K562 (cell line): ENCODE data around the gene ABCA3. TPM values are rescaled to one million over a fixed set of nuclear protein-coding genes. Genes with fewer than 3 reads are reported as not detected.
A peak's percentile ranks its signal among the peaks of the same experiment; 100 is the strongest.

ENCODE experiments used
- ATAC-seq: fragments of 200-7000 bp; cut with Tn5 transposase; 3 replicates; pipeline ENCODE4 v1.9.1; 2020; ENCODE audit warnings: moderate library complexity
- BruUV-seq: library from RNA; stranded (reverse); fragments of 400-500 nt; replicated peaks from 2 replicates; lab custom pipeline; 2021; lab: Mats Ljungman, UMichigan
- CTCF ChIA-PET: fragments of 300-600 bp; formaldehyde crosslinking; extraction: SDS; loops from one replicate; lab custom pipeline; 2021; ENCODE audit warnings: low intra/inter-chr PET ratio; lab: Yijun Ruan, JAX
- POLR2A ChIA-PET: fragments of 300-600, 350-650 bp; sonication (Branson Sonifier 250); formaldehyde crosslinking; extraction: SDS; loops from one replicate; lab custom pipeline; 2021; ENCODE audit warnings: antibody characterized with exemption, inconsistent platforms; lab: Yijun Ruan, JAX
- DNase-seq, 4 experiments: peaks; one replicate each; pipeline versions ENCODE4 v3.0.0 to v3.0.0-alpha.2; 2011 to 2018; ENCODE audit warnings: low spot score in 3 of 4, mixed read lengths in 3 of 4; ENCODE audit errors: extremely low read depth in 1 of 4
- FAIRE-seq: peaks from 2 replicates; lab custom pipeline; 2011; peaks lifted over from hg19 to GRCh38; lab: Jason Lieb, UNC
- H2AFZ ChIP-seq: 2 replicates; pipeline ENCODE4 v1.6.0; 2011; ENCODE audit warnings: low read depth, low read length, control low read depth, inconsistent platforms
- H3K27ac ChIP-seq: fragments of 200-600 bp; 3 replicates; pipeline ENCODE4 v1.8.0; 2011; ENCODE audit warnings: low read depth, mild to moderate bottlenecking, control low read depth, inconsistent platforms, low read length, moderate library complexity, mixed read lengths; ENCODE audit errors: extremely low read depth
- H3K27me3 ChIP-seq, 2 experiments: fragments of 300-600 bp in 1 of 2; 2 replicates in 1 of 2; 3 replicates in 1 of 2; pipeline versions ENCODE4 v1.6.0 to v1.8.0; 2011; ENCODE audit warnings: inconsistent platforms in 2 of 2, low read length in 2 of 2, mild to moderate bottlenecking in 1 of 2, mixed read lengths in 1 of 2, moderate library complexity in 1 of 2; ENCODE audit not compliant: control insufficient read depth in 2 of 2, insufficient read depth in 2 of 2
- H3K36me3 ChIP-seq: fragments of 300-600 bp; 3 replicates; pipeline ENCODE4 v1.8.0; 2011; ENCODE audit warnings: mild to moderate bottlenecking, low read length, inconsistent platforms; ENCODE audit not compliant: control insufficient read depth, insufficient read depth
- H3K4me1 ChIP-seq, 2 experiments: fragments of 200-600 bp in 1 of 2; replicated peaks in 1 of 2; 2 replicates in 1 of 2; 3 replicates in 1 of 2; pipeline versions ENCODE4 v1.5.1 to v1.8.0; 2011; ENCODE audit warnings: inconsistent platforms in 2 of 2, low read length in 2 of 2, mild to moderate bottlenecking in 1 of 2, mixed read lengths in 1 of 2, moderate library complexity in 1 of 2; ENCODE audit not compliant: control insufficient read depth in 2 of 2, insufficient read depth in 2 of 2
- H3K4me2 ChIP-seq: 2 replicates; pipeline ENCODE4 v1.6.1; 2011; ENCODE audit warnings: low read length, control low read depth, inconsistent platforms, mixed read lengths; ENCODE audit not compliant: insufficient read depth
- H3K4me3 ChIP-seq: fragments of 200-600 bp; sonication (generic), shearing (Covaris generic); 2 replicates; pipeline ENCODE4 v1.5.1; 2016; ENCODE audit warnings: control low read depth, inconsistent platforms
- H3K79me2 ChIP-seq: fragments of 200-600 bp; 3 replicates; pipeline ENCODE4 v1.8.0; 2011; ENCODE audit warnings: low read length, inconsistent platforms; ENCODE audit not compliant: control insufficient read depth, insufficient read depth
- H3K9ac ChIP-seq, 2 experiments: 2 replicates each; pipeline versions ENCODE4 v1.6.0 to v1.6.1; 2011; ENCODE audit warnings: low read depth in 2 of 2, low read length in 2 of 2, control low read depth in 1 of 2, inconsistent platforms in 1 of 2, mild to moderate bottlenecking in 1 of 2, mixed read lengths in 1 of 2; ENCODE audit not compliant: insufficient read depth in 1 of 2
- H3K9me1 ChIP-seq: one replicate; pipeline ENCODE4 v1.6.0; 2011; ENCODE audit warnings: inconsistent platforms, mild to moderate bottlenecking, low read length, moderate library complexity; ENCODE audit not compliant: control insufficient read depth, insufficient read depth
- H3K9me3 ChIP-seq: replicated peaks from 2 replicates; pipeline ENCODE4 v1.5.1; 2011; ENCODE audit warnings: low read depth, low read length, inconsistent platforms; ENCODE audit not compliant: control insufficient read depth, insufficient read depth
- H4K20me1 ChIP-seq: replicated peaks from 2 replicates; pipeline ENCODE4 v1.6.1; 2011; ENCODE audit warnings: low read length, inconsistent platforms, mixed read lengths; ENCODE audit not compliant: control insufficient read depth, insufficient read depth
- ADNP ChIP-seq: fragments of 200-800 bp; sonication (Bioruptor generic); IDR thresholded peaks from 2 replicates; pipeline ENCODE4 v1.6.1; 2016; ENCODE audit warnings: missing genetic modification characterization, missing compliant biosample characterization
- ATF4 ChIP-seq: fragments of 450-650 bp; formaldehyde crosslinking; IDR thresholded peaks from 2 replicates; pipeline ENCODE4 v1.4.0; 2022; ENCODE audit warnings: mild to moderate bottlenecking, moderate library complexity
- DPF2 ChIP-seq: fragments of 450-650 bp; IDR thresholded peaks from 2 replicates; pipeline ENCODE4 v1.6.1; 2016
- HES1 ChIP-seq: fragments of 450-650 bp; IDR thresholded peaks from 2 replicates; pipeline ENCODE4 v1.6.1; 2016; ENCODE audit warnings: low read depth, mild to moderate bottlenecking, moderate library complexity
- NCOA1 ChIP-seq: fragments of 450-650 bp; IDR thresholded peaks from 2 replicates; pipeline ENCODE4 v1.6.1; 2016; ENCODE audit warnings: low read depth
- NCOA4 ChIP-seq: fragments of 450-650 bp; IDR thresholded peaks from 2 replicates; pipeline ENCODE4 v1.6.1; 2018; ENCODE audit warnings: mild to moderate bottlenecking; ENCODE audit not compliant: partially characterized antibody
- NRF1 ChIP-seq, 2 experiments: fragments of 450-650 bp; IDR thresholded peaks in 1 of 2; conservative IDR thresholded peaks in 1 of 2; 2 replicates each; pipeline ENCODE4 v1.6.1; 2014; ENCODE audit warnings: mild to moderate bottlenecking in 2 of 2
- PCBP1 ChIP-seq: fragments of 200-400 bp; formaldehyde crosslinking; IDR thresholded peaks from 2 replicates; pipeline ENCODE4 v1.6.1; 2018; ENCODE audit warnings: mild to moderate bottlenecking, low read depth, low read length; ENCODE audit not compliant: poor library complexity, severe bottlenecking
- PHF21A ChIP-seq: fragments of 450-650 bp; IDR thresholded peaks from 2 replicates; pipeline ENCODE4 v1.6.1; 2017; ENCODE audit warnings: low read depth, borderline replicate concordance
- TBP ChIP-seq: optimal IDR thresholded peaks from 2 replicates; pipeline ENCODE3; 2011; ENCODE audit warnings: low read depth, low read length, improper control_type of control experiment
- TEAD1 ChIP-seq, 2 experiments: fragments of 450-650 bp in 1 of 2; sonication (generic) in 1 of 2; formaldehyde crosslinking; IDR thresholded peaks; 2 replicates each; pipeline versions ENCODE4 v1.4.0 to v1.8.0; 2020 to 2022; ENCODE audit warnings: mild to moderate bottlenecking in 2 of 2, missing genetic modification reagents in 1 of 2
- TFE3 ChIP-seq: fragments of 450-650 bp; formaldehyde crosslinking; IDR thresholded peaks from 2 replicates; pipeline ENCODE4 v1.4.0; 2020; ENCODE audit warnings: mild to moderate bottlenecking, mixed read lengths
- THAP7 ChIP-seq: fragments of 250-450 bp; sonication (Bioruptor Pico); IDR thresholded peaks from 2 replicates; pipeline ENCODE4 v1.5.0; 2021
- YY1 ChIP-seq, 3 experiments: IDR thresholded peaks; 2 replicates each; pipeline ENCODE4 v1.6.1; 2011; ENCODE audit warnings: low read length in 2 of 3, mild to moderate bottlenecking in 2 of 3, moderate library complexity in 2 of 3, borderline replicate concordance in 1 of 3, control low read depth in 1 of 3, low read depth in 1 of 3; ENCODE audit not compliant: insufficient read depth in 3 of 3, insufficient replicate concordance in 2 of 3, control insufficient read depth in 1 of 3, insufficient read length in 1 of 3; ENCODE audit errors: extremely low read depth in 1 of 3
- ZNF408 ChIP-seq: fragments of 250-450 bp; sonication (Bioruptor Pico); IDR thresholded peaks from 2 replicates; pipeline ENCODE4 v1.4.0; 2020; ENCODE audit warnings: low read depth, mild to moderate bottlenecking, moderate library complexity
- WGBS: fragments of 100-300 bp; shearing (Covaris generic); methylation state at CpG from one replicate; pipeline ENCODE4 v1.1.6; 2016; ENCODE audit warnings: low coverage, mixed read lengths; ENCODE audit not compliant: insufficient coverage; ENCODE audit errors: missing lambda C conversion rate; 5-methylcytosine and 5-hydroxymethylcytosine counted together
- in situ Hi-C: fragments of 300-500 bp; cut with MboI; formaldehyde crosslinking; loops from 4 replicates; pipeline ENCODE4 v1.15.0; 2018; ENCODE audit warnings: inconsistent platforms, mixed read lengths
- intact Hi-C: fragments of 100-400 bp; cut with micrococcal nuclease; formaldehyde crosslinking; loops from 2 replicates; pipeline ENCODE4 v1.14.2; 2022
- polyA plus RNA-seq, 8 experiments: library from polyadenylated mRNA; depleted of rRNA in 4 of 8; stranded (reverse) in 5 of 8; unstranded in 3 of 8; fragments of >200 nt; fragmentation: Nextera tagmentation in 2 of 8; fragmentation: Illumina TruSeq in 1 of 8; extraction: Ambion mirVana in 2 of 8; extraction: Trizol in 1 of 8; gene quantifications; 2 replicates each; pipeline versions ENCODE4 v1.2.1 to v1.2.3, GENCODE V29; 2011 to 2014; ENCODE audit warnings: inconsistent platforms in 1 of 8, missing spikeins in 1 of 8
- total RNA-seq, 7 experiments: library from RNA; depleted of rRNA in 6 of 7; stranded (reverse); fragments of >200 nt in 6 of 7; fragmentation: Illumina TruSeq in 2 of 7; extraction: Trizol in 2 of 7; gene quantifications; 2 replicates each; pipeline versions ENCODE4 v1.2.1 to v1.2.3, GENCODE V29; 2011 to 2021; ENCODE audit warnings: low replicate concordance in 1 of 7

The ABCA3 gene
- total and polyA plus RNA-seq, 9 of the 15 experiments (the other 6 are each of a cell fraction or from before 2014, with no cell fraction given): 0.66 to 23.7 (median 6.9) TPM

GRCh38 chr16:2335286-2335895, 5.1 kb downstream of the ABCA3 start (continued):
- TF ChIP-seq YY1 (IDR thresholded peaks at IDR 0.05; ENCODE audit: borderline replicate concordance in 1 of 3, control insufficient read depth in 1 of 3, extremely low read depth in 1 of 3, insufficient read depth in 3 of 3, insufficient read length in 1 of 3, insufficient replicate concordance in 2 of 3, low read depth in 1 of 3, low read length in 2 of 3) (no peak), ADNP (tag) (no peak), ATF4 (CRISPR knock-in tag) (no peak), THAP7 (CRISPR knock-in tag) (no peak)
- TF ChIP-seq, all 486 proteins: peak for 0

GRCh38 chr16:2333772-2334379, 6.7 kb downstream of the ABCA3 start:
- ChIA-PET CTCF (no interaction called here), POLR2A (no interaction called here)
- peak; percentile 73 for ATAC-seq
- Histone ChIP-seq H2AFZ (peak overlapping the region; percentile 5; the same call in 1 of the 2 replicates), H3K4me2 (peak overlapping the region; percentile 59), H3K9me1 (no peaks in the 10 kb centered on the region), H3K27ac (peak overlapping the region; percentile 16; the same call in 1 of the 3 replicates), H3K9ac (peak overlapping the region in 1 of 2 experiments; percentile 26; a peak in 1 of 4 replicates), H3K79me2 (peaks cover 34% of the 10 kb centered on the region), H3K9me3 (no peaks in the 10 kb centered on the region), H3K4me1 (peaks cover 15 to 26% of the 10 kb centered on the region in 2 experiments), H3K4me3 (no peak overlapping the region), H3K36me3 (peaks cover 26% of the 10 kb centered on the region; the same call in 2 of the 3 replicates), H3K27me3 (no peaks in the 10 kb centered on the region), H4K20me1 (no peaks in the 10 kb centered on the region)
- DNase-seq: peak; percentile 65 to 73 (median 66)
- no TSS peak for BruUV-seq
- peak; percentile 83 for FAIRE-seq
- WGBS: 41% methylated on average over 17 of the region's 17 CpGs
- in situ Hi-C loops: no loop called here
- intact Hi-C loops: no loop called here
- no peak for TF ChIP-seq HES1
- no peak for TF ChIP-seq TFE3 (CRISPR knock-in tag)
- peak in 1 of 2 experiments; percentile 38; a peak in 1 of 4 replicates for TF ChIP-seq NRF1 (conservative IDR thresholded peaks at IDR 0.05 in 1 of 2, IDR thresholded peaks at IDR 0.05 in 1 of 2)
- TF ChIP-seq DPF2: peak; percentile 78
- no peak for TF ChIP-seq PCBP1
- TF ChIP-seq TBP: peak; percentile 61
- 0 out of 2 replicates have a peak, but pooled peaks have one; percentile 24 for TF ChIP-seq PHF21A
- no peak for TF ChIP-seq NCOA1
- no peak for TF ChIP-seq TEAD1 (CRISPR knock-in tag; IDR thresholded peaks at IDR 0.05)
- no peak for TF ChIP-seq ZNF408 (CRISPR knock-in tag)
- no peak for TF ChIP-seq NCOA4
